ENCODE results near the gene ARHGEF40. TPM values are rescaled to one million over a fixed set of nuclear protein-coding genes. Genes with fewer than 3 reads are reported as not detected.

The ARHGEF40 gene
- total and polyA plus RNA-seq, 7 donors = 12.5 to 48.5 (median 17.5) TPM

- Histone ChIP-seq H3K27ac (no peak within 1 kb of the TSS), H3K4me1 (peaks cover 0 to 38% (median 26%) of the 10 kb centered on the region in 4 donors), H3K9me3 (no peaks in the 10 kb centered on the region), H3K4me3 (no peak within 1 kb of the TSS), H3K27me3 (no peaks in the 10 kb centered on the region), H3K36me3 (no peaks in the 10 kb centered on the region)
- intact Hi-C loops (cut with DNase I) = loop anchor here (2.0 to 5.0 kb wide), 2 partner anchors 70 to 185 kb away; no protein-coding TSS in a partner anchor
- no peak for TF ChIP-seq EP300 (IDR thresholded peaks at IDR 0.05)
- no peak for TF ChIP-seq POLR2A (IDR thresholded peaks at IDR 0.05)
- TF ChIP-seq POLR2AphosphoS5 (IDR thresholded peaks at IDR 0.05) = no peak
- TF ChIP-seq CTCF (IDR thresholded peaks at IDR 0.05) = no peak
- 67 to 79% methylated on average over 11 of the region's 11 CpGs for WGBS, 2 donors
- DNase-seq = no peak
Measured at GRCh38 chr14:21041676-21042433, 28.2 kb upstream of the ARHGEF40 start, which contains the start of gene RNASE7. TSS of gene RNASE7 (plus strand) at chr14:21042362. CDS start at chr14:21042993, 631 bp downstream.

GRCh38 chr14:21042918-21043317, 27.2 kb upstream of the ARHGEF40 start:
- Histone ChIP-seq H3K36me3 (no peaks in the 10 kb centered on the region), H3K4me1 (peaks cover 0 to 37% (median 26%) of the 10 kb centered on the region in 4 donors), H3K27me3 (no peaks in the 10 kb centered on the region), H3K27ac (no peak overlapping the region), H3K9me3 (no peaks in the 10 kb centered on the region), H3K4me3 (no peak overlapping the region)
- DNase-seq = no peak
- intact Hi-C loops (cut with DNase I) = loop anchor here (5.0 kb wide), 1 partner anchor 71 kb away; no protein-coding TSS in a partner anchor
- TF ChIP-seq POLR2AphosphoS5 (IDR thresholded peaks at IDR 0.05) (no peak), POLR2A (IDR thresholded peaks at IDR 0.05) (no peak), CTCF (IDR thresholded peaks at IDR 0.05) (no peak), EP300 (IDR thresholded peaks at IDR 0.05) (no peak)
- WGBS, 2 donors = 57 to 58% methylated on average over 8 of the region's 8 CpGs

- Histone ChIP-seq H3K4me1 (peaks cover 0 to 31% (median 21%) of the 10 kb centered on the region in 4 donors), H3K4me3 (no peak overlapping the region), H3K27me3 (no peaks in the 10 kb centered on the region), H3K9me3 (no peaks in the 10 kb centered on the region), H3K27ac (no peak overlapping the region), H3K36me3 (no peaks in the 10 kb centered on the region)
- DNase-seq = no peak
- 38 to 56% methylated on average over 2 of the region's 2 CpGs for WGBS, 2 donors
- intact Hi-C loops (cut with DNase I) = loop anchor here (5.0 kb wide), 1 partner anchor 71 kb away; no protein-coding TSS in a partner anchor
- TF ChIP-seq POLR2A (IDR thresholded peaks at IDR 0.05) (no peak), CTCF (IDR thresholded peaks at IDR 0.05) (no peak), POLR2AphosphoS5 (IDR thresholded peaks at IDR 0.05) (no peak), EP300 (IDR thresholded peaks at IDR 0.05) (no peak)
Measured at GRCh38 chr14:21043387-21043973, 26.6 kb upstream of the ARHGEF40 start.

GRCh38 chr14:21043974-21044618, 26.0 kb upstream of the ARHGEF40 start:
- H3K27ac ChIP-seq = no peak overlapping the region
- no peaks in the 10 kb centered on the region for H3K27me3 ChIP-seq
- intact Hi-C loops (cut with DNase I) = loop anchor here (5.0 kb wide), 1 partner anchor 72 kb away; no protein-coding TSS in a partner anchor
- peaks cover 0 to 25% (median 16%) of the 10 kb centered on the region in 4 donors for H3K4me1 ChIP-seq
- H3K36me3 ChIP-seq = no peaks in the 10 kb centered on the region
- no peak for TF ChIP-seq EP300 (IDR thresholded peaks at IDR 0.05)
- TF ChIP-seq CTCF (IDR thresholded peaks at IDR 0.05) = no peak
- 23 to 37% methylated on average over 6 of the region's 6 CpGs for WGBS, 2 donors
- no peak overlapping the region for H3K4me3 ChIP-seq
- no peaks in the 10 kb centered on the region for H3K9me3 ChIP-seq
- no peak for DNase-seq
